ENCODE results near the gene SPOCK2. TPM values are rescaled to one million over a fixed set of nuclear protein-coding genes. Genes with fewer than 3 reads are reported as not detected.

The SPOCK2 gene
- total RNA-seq, 2 experiments from 2014 or later: 51.9 to 127 TPM

DNA sequence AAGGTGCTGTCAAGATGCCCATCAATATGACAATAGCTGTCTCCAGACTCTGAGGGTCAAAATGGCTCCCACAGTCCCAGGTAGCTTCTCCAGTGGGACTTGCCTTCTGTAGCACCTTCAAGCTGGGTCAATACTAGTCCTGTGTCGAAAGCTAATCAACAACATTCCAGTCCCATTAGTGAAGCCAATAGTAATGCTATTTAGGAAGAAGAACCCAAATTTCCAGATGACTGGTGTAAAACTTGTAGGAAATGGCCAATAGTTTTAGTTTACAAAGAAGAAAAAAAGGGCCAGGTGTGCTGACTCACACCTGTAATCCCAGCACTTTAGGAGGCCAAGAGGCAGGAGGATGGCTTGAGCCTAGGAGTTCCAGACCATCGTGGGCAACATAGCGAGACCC is 2.0 kb upstream of the SPOCK2 start:
- CTCF ChIA-PET: interaction anchor here (0.6 to 4.9 kb wide), 7 partner anchors 37 to 242 kb away, joined by 3 to 25 read pairs (median 3); partner anchors contain the start of genes ANAPC16 and ASCC1
- H3K36me3 Mint-ChIP-seq: peaks cover 25% of the 10 kb centered on the region
- H3K4me1 Mint-ChIP-seq: peaks cover 46% of the 10 kb centered on the region
- no peaks in the 10 kb centered on the region for H3K27me3 Mint-ChIP-seq
- DNase-seq (no peak), ATAC-seq (no peak)
- H3K4me3 Mint-ChIP-seq: no peak overlapping the region
- peak overlapping the region; percentile 15 for H3K27ac Mint-ChIP-seq
- H3K9me3 Mint-ChIP-seq (ENCODE audit: low read depth): no peaks in the 10 kb centered on the region

DNA sequence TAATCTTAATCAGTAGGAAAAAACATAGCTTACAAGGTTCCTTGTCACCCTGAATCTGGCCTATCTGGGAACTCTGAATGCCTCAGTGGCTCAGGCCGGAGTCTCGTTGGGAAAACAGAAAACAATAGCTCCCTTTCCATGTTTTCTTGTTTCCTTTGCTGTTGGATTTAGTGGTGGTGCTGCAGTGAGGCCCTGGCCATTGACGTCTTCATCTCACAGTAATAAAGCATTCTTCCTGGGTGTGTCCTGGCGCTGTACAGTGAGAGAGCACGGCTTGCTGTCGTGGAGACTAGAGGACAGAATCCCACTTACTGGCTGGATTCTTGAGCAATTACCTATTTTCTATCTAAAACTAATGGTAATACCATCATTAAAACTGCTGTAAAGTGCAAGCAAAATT is 1.3 kb upstream of the SPOCK2 start:
- no peak for ATAC-seq
- Mint-ChIP-seq H3K36me3 (peaks cover 21% of the 10 kb centered on the region), H3K27me3 (no peaks in the 10 kb centered on the region), H3K4me3 (peak overlapping the region; percentile 37), H3K9me3 (ENCODE audit: low read depth) (no peaks in the 10 kb centered on the region), H3K4me1 (peaks cover 49% of the 10 kb centered on the region), H3K27ac (peak overlapping the region; percentile 82)
- CTCF ChIA-PET: interaction anchor here (0.6 to 4.9 kb wide), 11 partner anchors 10 to 247 kb away, joined by 3 to 25 read pairs (median 4); partner anchors contain the start of genes ANAPC16 and ASCC1
- no peak for DNase-seq

DNA sequence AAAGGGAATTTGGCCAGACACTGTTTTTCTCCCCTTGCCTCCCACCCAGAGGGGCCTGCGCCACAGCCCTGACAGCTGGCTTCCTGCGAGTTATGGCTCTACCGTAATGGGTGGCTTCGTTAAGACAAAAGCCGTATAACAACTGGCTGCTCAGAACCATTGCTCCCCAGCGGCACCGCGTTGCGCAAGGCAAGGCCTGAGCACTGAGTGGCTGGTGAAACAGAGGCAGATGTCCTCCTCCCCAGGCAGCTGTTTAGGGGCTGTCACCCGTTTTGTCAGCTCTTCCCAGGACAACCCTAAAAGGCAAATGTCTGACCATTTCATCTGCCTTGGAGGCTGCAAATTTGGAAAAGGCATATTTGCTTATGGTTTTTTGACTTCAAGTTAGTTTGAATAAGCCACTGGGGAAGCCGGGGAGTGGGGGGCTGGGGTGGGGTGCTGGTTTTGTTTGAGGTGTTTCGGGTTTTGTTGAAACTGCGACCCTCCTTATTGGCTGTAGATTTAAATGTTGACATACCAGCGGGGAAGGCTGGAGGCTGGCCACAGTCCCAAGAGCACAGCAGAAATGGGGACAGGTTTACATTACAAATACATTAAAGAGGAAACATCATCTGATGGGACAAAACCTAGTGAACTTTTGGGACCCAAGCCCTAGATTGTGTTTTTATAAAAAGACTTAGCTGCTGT is 681 bp upstream of the SPOCK2 start:
- no peaks in the 10 kb centered on the region for H3K27me3 Mint-ChIP-seq
- peaks cover 20% of the 10 kb centered on the region for H3K36me3 Mint-ChIP-seq
- peak overlapping the region; percentile 94 for H3K4me3 Mint-ChIP-seq
- peak; percentile 41 for ATAC-seq
- CTCF ChIA-PET: interaction anchor here (0.8 to 4.9 kb wide), 14 partner anchors 9 to 266 kb away, joined by 3 to 25 read pairs (median 4); partner anchors contain the start of gene DNAJB12
- peak overlapping the region; percentile 98 for H3K27ac Mint-ChIP-seq
- peak; percentile 72 for DNase-seq
- peaks cover 50% of the 10 kb centered on the region for H3K4me1 Mint-ChIP-seq
- H3K9me3 Mint-ChIP-seq (ENCODE audit: low read depth): no peaks in the 10 kb centered on the region

DNA sequence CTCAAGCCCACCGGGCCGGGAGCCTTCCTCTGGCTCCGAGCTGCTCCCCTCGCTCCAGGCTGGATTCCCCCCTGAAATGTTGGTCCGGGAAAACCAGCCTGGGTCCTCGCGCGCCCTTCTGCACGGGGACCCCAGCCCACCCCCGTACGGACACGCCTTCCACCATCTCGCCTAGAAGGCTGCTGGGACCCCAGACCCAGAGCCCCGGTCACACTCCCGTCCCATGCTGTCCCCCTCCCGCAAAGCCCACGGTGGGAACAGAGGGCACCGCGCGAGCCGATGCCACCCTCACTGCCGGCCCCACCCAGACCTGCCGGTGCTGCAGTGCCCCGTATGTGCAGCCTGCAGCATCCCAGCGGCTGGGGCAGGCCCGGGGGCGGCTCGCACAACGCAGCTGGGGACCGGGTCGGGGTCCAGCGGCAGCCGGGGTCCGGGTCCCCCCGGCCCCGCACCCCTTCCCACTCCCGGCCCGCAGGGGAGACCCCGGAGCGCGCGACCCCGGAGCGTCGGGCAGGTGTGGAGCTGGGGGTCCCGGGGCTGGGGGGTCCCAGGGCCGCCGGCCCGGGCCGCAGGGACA is 871 bp downstream of the SPOCK2 start:
- DNase-seq: peak; percentile 66
- no peaks in the 10 kb centered on the region for H3K9me3 Mint-ChIP-seq (ENCODE audit: low read depth)
- peaks cover 20% of the 10 kb centered on the region for H3K36me3 Mint-ChIP-seq
- peak overlapping the region; percentile 94 for H3K4me3 Mint-ChIP-seq
- H3K27ac Mint-ChIP-seq: peak overlapping the region; percentile 87
- peaks cover 60% of the 10 kb centered on the region for H3K4me1 Mint-ChIP-seq
- no peaks in the 10 kb centered on the region for H3K27me3 Mint-ChIP-seq
- peak; percentile 52 for ATAC-seq
- CTCF ChIA-PET: interaction anchor here (0.7 to 4.9 kb wide), 10 partner anchors 9 to 268 kb away, joined by 3 to 25 read pairs (median 3); partner anchors contain the start of gene DNAJB12

DNA sequence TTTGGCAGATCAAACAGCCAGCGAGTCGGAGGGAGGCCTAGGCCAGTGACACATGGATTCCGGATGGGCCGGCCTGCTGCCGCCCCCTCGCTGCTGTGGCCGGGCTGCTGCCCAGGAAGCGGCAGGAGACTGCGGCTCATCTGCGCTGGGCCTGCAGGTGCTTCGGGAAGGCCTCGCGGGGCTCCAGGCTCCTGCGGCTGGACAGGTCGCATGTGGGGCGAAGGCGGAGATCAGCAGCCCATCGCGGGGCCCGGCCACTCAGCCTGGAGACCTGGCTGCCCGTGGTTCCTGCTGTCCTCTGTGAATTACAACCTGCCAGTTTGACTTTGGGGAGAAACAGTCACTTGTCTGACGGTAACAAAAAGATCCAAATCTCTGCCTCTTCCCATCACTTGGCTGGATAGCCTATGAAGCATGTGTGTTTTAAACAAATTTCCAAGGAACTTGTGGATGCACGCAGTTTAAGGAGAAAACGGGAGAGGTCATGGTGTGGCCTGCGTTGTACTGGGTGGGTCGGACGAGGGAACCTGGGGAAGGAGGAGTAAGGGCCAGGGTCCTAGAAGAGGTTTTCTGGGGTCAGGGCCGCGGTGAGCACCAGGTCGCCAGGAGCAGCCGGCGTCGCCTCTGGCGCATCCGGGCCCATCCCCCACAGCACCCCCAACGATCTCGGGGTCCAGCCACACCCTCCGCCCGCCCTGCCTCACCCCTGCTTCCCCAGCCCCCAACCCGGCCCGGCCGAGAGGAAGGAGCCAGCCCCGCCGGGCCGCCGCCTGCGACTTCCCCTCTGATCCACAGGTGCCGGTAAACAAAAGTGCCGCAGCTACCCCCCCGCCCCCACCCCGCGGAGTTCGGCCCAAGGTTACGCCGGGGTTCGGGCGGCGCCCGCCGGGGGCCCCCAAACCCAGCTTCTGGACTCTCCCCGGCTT is 1.6 kb downstream of the SPOCK2 start:
- H3K4me1 Mint-ChIP-seq: peaks cover 65% of the 10 kb centered on the region
- ATAC-seq (peak; percentile 18), DNase-seq (peak; percentile 78)
- CTCF ChIA-PET: interaction anchor here (0.6 to 4.9 kb wide), 9 partner anchors 17 to 255 kb away, joined by 3 to 25 read pairs (median 4); no protein-coding TSS in a partner anchor
- H3K27me3 Mint-ChIP-seq: no peaks in the 10 kb centered on the region
- H3K27ac Mint-ChIP-seq: peak overlapping the region; percentile 89
- peaks cover 17% of the 10 kb centered on the region for H3K36me3 Mint-ChIP-seq
- H3K9me3 Mint-ChIP-seq (ENCODE audit: low read depth): no peaks in the 10 kb centered on the region
- H3K4me3 Mint-ChIP-seq: peak overlapping the region; percentile 83

DNA sequence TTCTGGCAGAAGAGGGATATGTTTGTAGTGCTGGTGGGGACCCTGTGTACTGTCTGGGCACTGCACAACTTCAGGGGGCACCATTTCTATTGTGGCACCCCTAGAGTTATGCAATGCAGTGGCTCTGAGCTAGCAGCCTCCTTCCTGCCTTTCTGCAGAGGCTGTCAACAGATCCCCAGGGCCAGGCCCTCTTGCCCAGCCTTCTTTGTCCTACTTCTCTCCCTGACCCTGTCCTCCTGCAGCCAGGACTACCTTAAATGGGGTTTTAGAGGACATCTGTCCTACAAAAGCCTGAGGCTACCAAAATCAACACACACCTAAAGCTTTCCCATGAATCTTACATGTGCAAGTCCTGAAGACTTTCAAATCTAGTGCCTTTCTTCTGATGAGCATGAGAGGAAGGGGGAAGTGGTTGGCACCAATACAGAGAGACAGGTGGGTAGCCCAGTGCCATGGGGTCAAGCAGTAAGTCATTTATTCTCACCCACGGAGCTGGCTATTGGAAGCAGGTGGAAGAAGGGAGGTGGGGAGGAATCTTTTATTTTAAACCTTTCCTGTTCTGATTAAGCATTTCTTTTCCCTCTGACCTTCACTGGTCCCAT is 2.4 kb downstream of the SPOCK2 start:
- no peaks in the 10 kb centered on the region for H3K9me3 Mint-ChIP-seq (ENCODE audit: low read depth)
- CTCF ChIA-PET: interaction anchor here (0.6 to 2.2 kb wide), 5 partner anchors 12 to 254 kb away, joined by 3 to 8 read pairs (median 4); no protein-coding TSS in a partner anchor
- no peaks in the 10 kb centered on the region for H3K27me3 Mint-ChIP-seq
- ATAC-seq (no peak), DNase-seq (no peak)
- peaks cover 17% of the 10 kb centered on the region for H3K36me3 Mint-ChIP-seq
- peak overlapping the region; percentile 89 for H3K27ac Mint-ChIP-seq
- H3K4me1 Mint-ChIP-seq: peaks cover 71% of the 10 kb centered on the region
- H3K4me3 Mint-ChIP-seq: peak overlapping the region; percentile 83

DNA sequence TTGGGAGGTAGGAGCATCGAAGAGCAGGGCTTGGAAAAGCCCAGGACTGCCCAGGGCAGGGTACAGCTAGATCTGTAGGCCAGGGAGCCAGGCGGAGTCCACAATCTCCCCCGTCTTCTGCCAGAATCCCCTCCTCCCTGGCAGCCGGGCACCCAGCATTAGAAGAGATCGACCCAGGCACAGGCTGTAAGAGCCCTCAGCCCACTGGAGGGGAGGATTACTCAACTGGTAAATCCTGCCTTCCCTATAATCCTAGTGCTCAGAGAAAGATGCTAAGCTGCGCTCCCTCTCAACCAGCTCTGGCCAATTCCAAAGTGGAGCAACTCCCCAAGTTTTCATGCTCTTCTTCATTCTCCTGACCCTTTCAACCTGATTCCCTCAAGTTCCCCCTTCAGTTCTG is 3.2 kb downstream of the SPOCK2 start:
- CTCF ChIA-PET: interaction anchor here (0.9 to 2.9 kb wide), 8 partner anchors 11 to 254 kb away, joined by 3 to 17 read pairs (median 4); no protein-coding TSS in a partner anchor
- H3K9me3 Mint-ChIP-seq (ENCODE audit: low read depth): no peaks in the 10 kb centered on the region
- H3K36me3 Mint-ChIP-seq: peaks cover 17% of the 10 kb centered on the region
- H3K4me3 Mint-ChIP-seq: peak overlapping the region; percentile 12
- no peaks in the 10 kb centered on the region for H3K27me3 Mint-ChIP-seq
- DNase-seq (no peak), ATAC-seq (no peak)
- peaks cover 73% of the 10 kb centered on the region for H3K4me1 Mint-ChIP-seq
- H3K27ac Mint-ChIP-seq: peak overlapping the region; percentile 3

DNA sequence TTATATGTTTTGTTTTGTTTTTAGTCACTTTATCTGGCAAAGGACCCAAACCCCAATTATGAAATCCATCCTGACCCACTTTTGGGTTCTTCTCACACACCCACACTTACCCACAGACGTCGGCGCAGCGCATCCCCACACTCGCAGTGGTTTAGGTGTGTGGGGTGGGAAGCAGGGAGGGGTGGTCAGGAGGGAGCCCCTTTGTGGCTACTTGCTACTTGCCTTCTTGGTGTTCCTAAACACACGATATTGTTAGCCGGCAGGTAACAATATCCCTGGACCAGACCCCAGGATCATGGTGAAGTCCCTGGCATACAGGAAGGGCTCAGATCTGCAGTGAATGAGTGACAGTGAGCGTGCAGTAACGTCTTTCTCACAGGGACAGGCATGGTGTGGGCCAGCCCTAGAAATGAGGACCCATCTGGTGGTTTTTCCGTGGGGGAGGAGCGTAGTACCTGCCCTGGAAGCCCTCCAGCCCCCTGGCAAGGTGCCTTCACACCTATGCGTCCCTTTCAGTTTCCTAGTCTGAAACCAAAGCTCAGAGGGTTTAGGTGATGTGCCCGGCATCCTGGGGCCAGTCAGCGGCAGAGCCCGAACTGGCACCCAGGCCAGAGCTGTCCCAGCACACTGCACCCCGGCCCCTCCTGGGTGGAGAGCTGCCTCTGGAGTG is 4.4 kb downstream of the SPOCK2 start:
- Mint-ChIP-seq H3K27me3 (no peaks in the 10 kb centered on the region), H3K4me1 (peaks cover 71% of the 10 kb centered on the region), H3K4me3 (peak overlapping the region; percentile 67), H3K27ac (peak overlapping the region; percentile 83), H3K9me3 (ENCODE audit: low read depth) (no peaks in the 10 kb centered on the region), H3K36me3 (peaks cover 17% of the 10 kb centered on the region)
- DNase-seq (peak; percentile 76), ATAC-seq (peak; percentile 40)
- CTCF ChIA-PET: interaction anchor here (0.9 to 2.9 kb wide), 8 partner anchors 30 to 253 kb away, joined by 3 to 17 read pairs (median 4); no protein-coding TSS in a partner anchor

DNA sequence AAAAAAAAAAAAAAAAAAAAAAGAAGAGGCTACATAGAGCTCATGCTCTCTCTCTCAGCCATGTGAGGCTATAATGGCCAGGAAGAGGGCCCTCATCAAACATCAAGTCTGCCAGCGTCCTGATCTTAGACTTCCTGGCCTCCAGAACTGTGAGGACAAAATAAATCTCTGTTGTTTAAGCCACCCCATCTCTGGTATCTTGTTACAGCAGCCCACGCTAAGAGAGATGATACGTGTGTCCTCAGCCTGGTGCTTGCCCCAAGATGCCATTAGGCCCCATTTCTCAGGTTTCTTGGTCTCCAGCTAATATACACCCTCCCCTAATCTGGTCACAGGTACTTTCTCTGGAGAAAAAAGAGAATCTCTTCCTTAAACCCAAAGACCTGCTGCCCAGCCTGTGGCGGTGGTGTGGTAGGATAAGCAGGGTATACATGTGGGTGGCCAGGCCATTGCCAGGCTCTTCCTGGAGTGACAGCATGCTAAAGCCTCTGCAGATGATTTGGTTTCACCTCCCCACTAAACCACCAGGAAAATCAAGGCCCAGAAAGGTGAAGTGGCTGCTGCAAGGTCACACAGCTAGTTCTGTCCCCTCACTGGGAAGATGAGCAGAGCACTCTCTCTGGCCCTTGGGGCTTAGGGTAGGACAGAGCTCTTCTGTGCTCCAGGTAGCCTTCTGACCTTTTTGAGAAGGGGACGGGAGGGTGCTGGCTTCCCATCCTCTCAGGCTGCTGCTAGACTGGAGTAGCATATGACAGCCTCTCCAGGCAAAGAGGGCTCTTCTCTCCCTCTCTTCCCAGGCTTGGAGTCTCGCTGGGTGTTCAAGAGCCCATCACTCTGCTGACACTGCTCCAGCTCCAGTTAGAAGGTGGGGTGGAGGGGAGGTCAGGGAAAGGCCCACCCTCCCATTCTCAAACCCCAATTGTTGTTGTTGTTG is 5.2 kb downstream of the SPOCK2 start:
- CTCF ChIA-PET: interaction anchor here (1.1 to 2.9 kb wide), 2 partner anchors 35 to 254 kb away, joined by 3 to 17 read pairs; no protein-coding TSS in a partner anchor
- ATAC-seq (no peak), DNase-seq (no peak)
- H3K36me3 Mint-ChIP-seq: peaks cover 15% of the 10 kb centered on the region
- no peaks in the 10 kb centered on the region for H3K9me3 Mint-ChIP-seq (ENCODE audit: low read depth)
- H3K27me3 Mint-ChIP-seq: no peaks in the 10 kb centered on the region
- H3K4me3 Mint-ChIP-seq: peak overlapping the region; percentile 67
- H3K27ac Mint-ChIP-seq: peak overlapping the region; percentile 83
- peaks cover 73% of the 10 kb centered on the region for H3K4me1 Mint-ChIP-seq

DNA sequence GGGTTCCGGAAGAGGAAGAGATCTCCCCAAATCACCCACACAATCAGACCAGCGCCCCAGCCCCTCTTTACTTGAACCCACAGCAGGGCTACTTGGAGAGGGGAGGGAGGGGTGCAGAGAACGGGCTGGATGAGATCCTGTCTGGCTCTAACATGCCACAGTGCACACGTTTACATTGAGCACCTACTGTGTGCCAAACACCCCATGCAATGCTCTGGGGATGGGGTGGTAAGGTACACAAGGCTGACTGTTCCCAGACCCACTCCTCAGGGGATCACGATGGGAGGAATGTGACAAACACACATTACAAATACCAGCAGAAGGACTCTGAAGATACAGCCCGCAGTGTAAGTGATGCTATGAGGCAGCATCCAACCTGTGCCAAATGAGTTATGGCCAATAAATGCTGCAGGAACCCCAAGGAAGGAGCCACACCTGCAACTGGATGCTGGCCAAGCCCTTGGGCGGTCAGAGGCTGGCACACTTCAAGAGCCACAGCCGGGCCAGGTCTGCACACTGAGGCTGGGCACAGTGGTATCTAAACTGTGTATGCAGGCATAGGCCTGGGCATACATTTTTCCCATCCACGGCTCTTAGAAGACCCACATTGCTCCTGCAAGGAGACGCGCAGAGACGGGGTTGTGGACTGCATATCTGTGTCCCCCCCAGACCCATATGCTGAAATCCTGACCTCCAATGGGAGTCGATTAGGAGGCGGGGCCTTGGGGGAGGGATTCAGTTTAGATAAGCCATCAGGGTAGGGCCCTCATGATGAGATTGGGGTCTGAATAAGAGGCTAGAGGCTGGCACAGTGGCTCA is 6.4 kb downstream of the SPOCK2 start:
- no peak for DNase-seq
- Mint-ChIP-seq H3K9me3 (ENCODE audit: low read depth) (no peaks in the 10 kb centered on the region), H3K4me1 (peaks cover 80% of the 10 kb centered on the region), H3K36me3 (peaks cover 13% of the 10 kb centered on the region), H3K4me3 (no peak overlapping the region), H3K27ac (no peak overlapping the region), H3K27me3 (no peaks in the 10 kb centered on the region)
- no peak for ATAC-seq
- CTCF ChIA-PET: no interaction called here

DNA sequence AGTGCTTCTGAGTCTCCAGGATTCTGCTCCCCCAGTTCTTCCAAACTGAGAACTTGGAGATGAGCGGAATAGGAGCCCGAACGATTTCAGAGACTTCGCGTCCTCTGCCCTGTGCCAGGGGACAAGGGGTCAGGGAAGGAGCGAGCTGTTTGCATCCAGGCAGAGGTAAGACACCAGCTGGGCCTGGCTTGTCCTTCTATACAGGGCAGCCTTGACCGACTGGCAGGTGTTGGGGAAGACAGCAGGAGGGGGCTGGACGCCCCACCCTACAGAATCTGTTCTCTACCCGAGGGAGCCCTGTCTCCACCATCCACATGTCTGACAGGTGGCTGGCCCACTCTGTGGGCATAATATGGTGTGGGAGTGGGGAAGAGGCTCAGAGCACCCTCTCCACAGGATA is 7.1 kb downstream of the SPOCK2 start:
- no peak for ATAC-seq
- Mint-ChIP-seq H3K9me3 (ENCODE audit: low read depth) (no peaks in the 10 kb centered on the region), H3K4me1 (peaks cover 76% of the 10 kb centered on the region), H3K36me3 (peaks cover 7% of the 10 kb centered on the region), H3K27me3 (no peaks in the 10 kb centered on the region), H3K4me3 (no peak overlapping the region), H3K27ac (no peak overlapping the region)
- CTCF ChIA-PET: no interaction called here
- no peak for DNase-seq
